Keratinocyte (primary cell): ENCODE results near the gene TMEM200B. TPM values are rescaled to one million over a fixed set of nuclear protein-coding genes. Genes with fewer than 3 reads are reported as not detected.

Experiments
- DNase-seq: peaks from one replicate; pipeline ENCODE4 v3.0.0-alpha.2; 2011; ENCODE audit warnings: low read depth, missing footprints, low spot score
- FAIRE-seq: peaks from 2 replicates; lab custom pipeline; 2011; peaks lifted over from hg19 to GRCh38; lab: Jason Lieb, UNC
- H2AFZ ChIP-seq: 2 replicates; pipeline ENCODE4 v1.6.0; 2012; ENCODE audit warnings: low read length, control low read depth, inconsistent platforms; ENCODE audit not compliant: control insufficient read depth
- H3K27ac ChIP-seq: 2 replicates; pipeline ENCODE4 v1.5.1; 2011; ENCODE audit warnings: low read length; ENCODE audit not compliant: control insufficient read depth, insufficient read depth
- H3K27me3 ChIP-seq: 3 replicates; pipeline ENCODE4 v1.6.0; 2011; ENCODE audit warnings: low read length; ENCODE audit not compliant: control insufficient read depth, insufficient read depth; ENCODE audit errors: extremely low read depth
- H3K36me3 ChIP-seq, 2 experiments: 2 replicates in 1 of 2; 3 replicates in 1 of 2; pipeline ENCODE4 v1.5.1; 2011; ENCODE audit warnings: low read length in 2 of 2, mild to moderate bottlenecking in 1 of 2; ENCODE audit not compliant: control insufficient read depth in 2 of 2, insufficient read depth in 2 of 2; ENCODE audit errors: extremely low read depth in 1 of 2
- H3K4me1 ChIP-seq: 3 replicates; pipeline ENCODE4 v1.5.1; 2011; ENCODE audit warnings: low read length; ENCODE audit not compliant: control insufficient read depth, insufficient read depth; ENCODE audit errors: extremely low read depth
- H3K4me2 ChIP-seq: 3 replicates; pipeline ENCODE4 v1.6.0; 2011; ENCODE audit warnings: low read depth, low read length; ENCODE audit not compliant: control insufficient read depth, insufficient read depth; ENCODE audit errors: extremely low read depth
- H3K4me3 ChIP-seq, 3 experiments: fragments of 200-600 bp in 1 of 3; sonication (generic) in 1 of 3; 2 replicates in 2 of 3; 3 replicates in 1 of 3; pipeline ENCODE4 v1.5.1; 2011 to 2016; ENCODE audit warnings: low read length in 3 of 3, mild to moderate bottlenecking in 3 of 3, control low read depth in 2 of 3, inconsistent platforms in 1 of 3, low read depth in 1 of 3, mixed read lengths in 1 of 3, mixed run types in 1 of 3, moderate library complexity in 1 of 3; ENCODE audit not compliant: control insufficient read depth in 2 of 3, insufficient read depth in 2 of 3; ENCODE audit errors: extremely low read depth in 1 of 3
- H3K79me2 ChIP-seq: 2 replicates; pipeline ENCODE4 v1.6.0; 2012; ENCODE audit warnings: low read length; ENCODE audit not compliant: control insufficient read depth, insufficient read depth
- H3K9ac ChIP-seq: 3 replicates; pipeline ENCODE4 v1.6.0; 2011; ENCODE audit warnings: low read length; ENCODE audit not compliant: control insufficient read depth, insufficient read depth; ENCODE audit errors: extremely low read depth
- H3K9me1 ChIP-seq: 3 replicates; pipeline ENCODE4 v1.6.0; 2011; ENCODE audit warnings: low read length; ENCODE audit not compliant: control insufficient read depth, insufficient read depth; ENCODE audit errors: extremely low read depth
- H3K9me3 ChIP-seq: 2 replicates; pipeline ENCODE4 v1.5.1; 2012; ENCODE audit warnings: low read depth, low read length; ENCODE audit not compliant: control insufficient read depth
- H4K20me1 ChIP-seq: 3 replicates; pipeline ENCODE4 v1.6.0; 2011; ENCODE audit warnings: low read length; ENCODE audit not compliant: control insufficient read depth, insufficient read depth; ENCODE audit errors: extremely low read depth
- EZH2 ChIP-seq: IDR thresholded peaks from one replicate; pipeline ENCODE4 v1.6.1; 2012; ENCODE audit warnings: inconsistent platforms, mild to moderate bottlenecking, low read length, moderate library complexity
- dilution Hi-C: fragments of 300-500 bp; cut with MboI; formaldehyde crosslinking; loops from one replicate; pipeline ENCODE4 v1.7.0; 2020; ENCODE audit warnings: low sequenced_read_pairs; ENCODE audit not compliant: extremely low pct_ligation_motif_present
- polyA plus RNA-seq, 5 experiments: library from polyadenylated mRNA; depleted of rRNA in 3 of 5; stranded (reverse) in 3 of 5; stranded (forward) in 1 of 5; unstranded in 1 of 5; fragments of >200 nt; gene quantifications; 1 replicate in 1 of 5; 2 replicates in 3 of 5; 3 replicates in 1 of 5; pipeline versions ENCODE4 v1.2.1 to v1.2.3, GENCODE V29; 2011 to 2012; ENCODE audit warnings: missing spikeins in 2 of 5, low read depth in 1 of 5, low replicate concordance in 1 of 5
- TF ChIP-seq, protein P1 (sequence below), 3 experiments: IDR thresholded peaks in 1 of 3; conservative IDR thresholded peaks in 1 of 3; optimal IDR thresholded peaks in 1 of 3; 2 replicates in 2 of 3; 3 replicates in 1 of 3; pipeline versions ENCODE3 to v1.5.1; 2011; ENCODE audit warnings: low read length in 3 of 3, mild to moderate bottlenecking in 3 of 3, moderate library complexity in 2 of 3, control low read depth in 1 of 3, inconsistent platforms in 1 of 3; ENCODE audit not compliant: insufficient read depth in 2 of 3; ENCODE audit errors: extremely low read depth in 1 of 3

Gene TMEM200B
- polyA plus RNA-seq, 1 donor (not counting 4 experiments of a cell fraction or from before 2014, with no cell fraction given), result 0.59 TPM

DNA sequence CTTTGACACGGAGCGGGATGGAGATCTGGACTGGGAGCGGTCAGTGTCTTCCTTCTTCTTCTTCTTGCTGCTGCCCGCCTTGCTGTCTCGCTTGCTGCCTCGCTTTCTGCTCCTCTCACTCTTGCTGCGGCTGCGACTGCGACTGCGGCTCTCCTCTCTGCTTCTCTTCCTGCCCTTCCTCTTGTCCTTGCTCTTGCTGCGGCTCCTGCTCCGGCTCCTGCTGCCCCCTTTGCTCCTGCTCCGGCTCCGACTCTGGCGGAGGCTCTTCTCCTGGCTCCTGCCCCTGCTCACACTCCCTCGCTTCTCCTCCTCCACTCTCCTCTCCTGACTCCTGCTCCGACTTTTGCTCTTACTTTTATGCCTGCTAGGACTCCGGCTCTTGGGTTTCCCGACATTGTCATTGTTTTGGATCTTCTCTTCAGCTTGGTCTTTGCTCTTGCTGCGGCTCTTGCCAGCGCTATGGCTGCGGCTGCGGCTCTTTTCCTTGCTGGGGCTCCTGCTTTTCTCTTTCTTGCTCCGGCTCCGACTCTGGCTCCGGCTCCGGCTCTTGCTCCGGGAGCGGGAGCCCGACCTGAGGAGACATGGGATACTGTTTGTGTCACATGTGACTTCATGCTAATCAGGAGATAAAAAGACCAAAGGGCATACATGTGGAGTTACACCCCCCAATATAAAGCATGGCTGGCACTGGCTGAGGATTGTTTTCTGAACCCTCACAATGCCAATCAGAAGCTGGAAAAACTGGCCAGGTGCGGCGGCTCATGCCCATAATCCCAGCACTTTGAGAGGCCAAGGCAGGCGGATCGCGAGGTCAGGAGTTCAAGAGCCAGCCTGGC, 25.2 kb upstream of the TMEM200B start:
- DNase-seq (no peak), FAIRE-seq (no peak)
- H3K79me2 ChIP-seq, result peaks cover 3% of the 10 kb centered on the region
- no peak overlapping the region for H3K4me2 ChIP-seq
- H3K9me1 ChIP-seq, result no peaks in the 10 kb centered on the region
- H3K4me1 ChIP-seq, result peaks cover 7% of the 10 kb centered on the region
- peaks cover 17 to 51% of the 10 kb centered on the region in 2 experiments for H3K36me3 ChIP-seq
- H3K27ac ChIP-seq, result no peak overlapping the region
- no peak for TF ChIP-seq EZH2
- TF ChIP-seq, protein P1, sequence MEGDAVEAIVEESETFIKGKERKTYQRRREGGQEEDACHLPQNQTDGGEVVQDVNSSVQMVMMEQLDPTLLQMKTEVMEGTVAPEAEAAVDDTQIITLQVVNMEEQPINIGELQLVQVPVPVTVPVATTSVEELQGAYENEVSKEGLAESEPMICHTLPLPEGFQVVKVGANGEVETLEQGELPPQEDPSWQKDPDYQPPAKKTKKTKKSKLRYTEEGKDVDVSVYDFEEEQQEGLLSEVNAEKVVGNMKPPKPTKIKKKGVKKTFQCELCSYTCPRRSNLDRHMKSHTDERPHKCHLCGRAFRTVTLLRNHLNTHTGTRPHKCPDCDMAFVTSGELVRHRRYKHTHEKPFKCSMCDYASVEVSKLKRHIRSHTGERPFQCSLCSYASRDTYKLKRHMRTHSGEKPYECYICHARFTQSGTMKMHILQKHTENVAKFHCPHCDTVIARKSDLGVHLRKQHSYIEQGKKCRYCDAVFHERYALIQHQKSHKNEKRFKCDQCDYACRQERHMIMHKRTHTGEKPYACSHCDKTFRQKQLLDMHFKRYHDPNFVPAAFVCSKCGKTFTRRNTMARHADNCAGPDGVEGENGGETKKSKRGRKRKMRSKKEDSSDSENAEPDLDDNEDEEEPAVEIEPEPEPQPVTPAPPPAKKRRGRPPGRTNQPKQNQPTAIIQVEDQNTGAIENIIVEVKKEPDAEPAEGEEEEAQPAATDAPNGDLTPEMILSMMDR (optimal IDR thresholded peaks at IDR 0.05 in 1 of 3, IDR thresholded peaks at IDR 0.05 in 1 of 3, conservative IDR thresholded peaks at IDR 0.05 in 1 of 3; ENCODE audit: extremely low read depth in 1 of 3, insufficient read depth in 2 of 3, low read length in 3 of 3), result no peak
- H3K27me3 ChIP-seq, result no peaks in the 10 kb centered on the region
- H2AFZ ChIP-seq, result no peak overlapping the region
- no peaks in the 10 kb centered on the region for H4K20me1 ChIP-seq
- H3K9me3 ChIP-seq, result no peaks in the 10 kb centered on the region
- no peak overlapping the region for H3K9ac ChIP-seq
- dilution Hi-C loops, result no loop called here
- no peak overlapping the region for H3K4me3 ChIP-seq

DNA sequence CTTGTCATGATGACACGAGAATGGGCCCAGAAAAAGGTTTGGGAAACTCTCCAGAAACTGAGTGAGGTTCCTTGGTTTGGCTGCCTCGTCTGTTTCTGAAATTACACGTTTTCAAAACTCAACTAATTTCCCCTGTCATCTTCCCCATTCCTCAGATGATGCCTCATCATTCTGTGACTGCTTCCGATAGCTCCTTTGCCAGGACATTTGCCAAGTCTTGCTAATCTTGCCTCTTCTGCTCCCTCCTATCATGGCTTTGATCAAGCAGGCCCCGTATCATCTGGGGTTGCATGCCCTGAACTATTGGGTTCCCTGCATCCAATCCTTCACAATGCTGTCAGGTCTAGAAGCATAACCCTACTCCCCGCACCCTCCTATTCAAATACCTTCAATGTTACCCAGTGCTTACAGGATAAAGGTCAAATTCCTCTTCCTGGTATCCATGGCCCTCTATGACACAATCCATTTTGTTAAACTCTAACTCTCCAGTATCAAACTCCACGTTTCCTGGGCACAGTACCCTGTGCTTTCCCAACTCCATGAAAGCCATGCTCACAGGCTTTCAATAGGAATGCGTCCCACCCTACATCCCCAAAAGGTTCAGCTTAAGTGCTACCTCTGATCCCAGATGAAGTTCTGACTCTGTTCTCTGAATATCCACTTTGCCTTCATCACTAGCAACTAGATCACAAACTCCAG, 22.2 kb upstream of the TMEM200B start:
- TF ChIP-seq, protein P1 (optimal IDR thresholded peaks at IDR 0.05 in 1 of 3, IDR thresholded peaks at IDR 0.05 in 1 of 3, conservative IDR thresholded peaks at IDR 0.05 in 1 of 3; ENCODE audit: extremely low read depth in 1 of 3, insufficient read depth in 2 of 3, low read length in 3 of 3), result no peak
- no peak for TF ChIP-seq EZH2
- dilution Hi-C loops, result no loop called here
- Histone ChIP-seq H3K27ac (peak overlapping the region; percentile 58), H3K4me2 (no peak overlapping the region), H3K4me1 (peaks cover 7% of the 10 kb centered on the region), H3K9me1 (no peaks in the 10 kb centered on the region), H4K20me1 (no peaks in the 10 kb centered on the region), H2AFZ (no peak overlapping the region), H3K27me3 (no peaks in the 10 kb centered on the region), H3K4me3 (no peak overlapping the region), H3K79me2 (no peaks in the 10 kb centered on the region), H3K9me3 (no peaks in the 10 kb centered on the region), H3K9ac (no peak overlapping the region), H3K36me3 (peaks cover 11 to 38% of the 10 kb centered on the region in 2 experiments)
- peak; percentile 26 for FAIRE-seq
- DNase-seq, result no peak
